A549 (cell line): ENCODE data around the gene CHMP4A. TPM values are rescaled to one million over a fixed set of nuclear protein-coding genes. Genes with fewer than 3 reads are reported as not detected.

Experiments
- ATAC-seq, 2 experiments: fragments of 200-7000 bp in 1 of 2; fragments of >200 bp in 1 of 2; cut with Nextera tagmentation in 1 of 2; cut with Tn5 transposase in 1 of 2; 3 replicates each; pipeline versions ENCODE4 v1.8.0 to v1.9.1; 2018 to 2020; ENCODE audit warnings: mild to moderate bottlenecking in 1 of 2, moderate library complexity in 1 of 2
- CTCF ChIA-PET: fragments of 300-600 bp; sonication (Branson Sonifier 250); formaldehyde crosslinking; extraction: SDS; loops from one replicate; lab custom pipeline; 2021; ENCODE audit warnings: antibody characterized with exemption, inconsistent platforms; lab: Yijun Ruan, JAX
- POLR2A ChIA-PET: fragments of 350-600 bp; formaldehyde crosslinking; extraction: SDS; loops from one replicate; lab custom pipeline; 2021; ENCODE audit warnings: antibody characterized with exemption, inconsistent platforms; lab: Yijun Ruan, JAX
- DNase-seq, 2 experiments: peaks; one replicate each; pipeline versions ENCODE4 v3.0.0 to v3.0.0-alpha.2; 2011 to 2016; ENCODE audit warnings: low read depth in 1 of 2, low spot score in 1 of 2
- FAIRE-seq: peaks from 2 replicates; lab custom pipeline; 2011; peaks lifted over from hg19 to GRCh38; lab: Jason Lieb, UNC
- H3K27ac ChIP-seq, 2 experiments: fragments of >200 bp; sonication (Bioruptor Twin); formaldehyde crosslinking; 3 replicates each; pipeline ENCODE4 v1.5.1; 2016 to 2017
- H3K4me1 ChIP-seq: fragments of >200 bp; sonication (Bioruptor Twin); formaldehyde crosslinking; 3 replicates; pipeline ENCODE4 v1.6.1; 2016
- H3K4me2 ChIP-seq: fragments of >200 bp; sonication (Bioruptor Twin); formaldehyde crosslinking; 3 replicates; pipeline ENCODE4 v1.6.1; 2016
- H3K4me3 ChIP-seq: fragments of >200 bp; sonication (Bioruptor Twin); formaldehyde crosslinking; 3 replicates; pipeline ENCODE4 v1.5.1; 2016
- H3K9me3 ChIP-seq: fragments of >200 bp; sonication (Bioruptor Twin); formaldehyde crosslinking; 3 replicates; pipeline ENCODE4 v1.6.1; 2016
- ATOH8 ChIP-seq: fragments of 250-450 bp; sonication (Bioruptor Pico); IDR thresholded peaks from 2 replicates; pipeline ENCODE4 v1.5.0; 2020; ENCODE audit warnings: low read depth, mild to moderate bottlenecking, moderate library complexity
- CBX2 ChIP-seq: fragments of 200-600 bp; sonication (generic); IDR thresholded peaks from 2 replicates; pipeline ENCODE4 v1.6.1; 2016; ENCODE audit warnings: low read depth, mild to moderate bottlenecking, borderline replicate concordance
- CBX8 ChIP-seq: fragments of 200-600 bp; sonication (generic); IDR thresholded peaks from 2 replicates; pipeline ENCODE4 v1.6.1; 2016
- CEBPB ChIP-seq, 2 experiments: fragments of >200 bp in 1 of 2; sonication (Bioruptor Twin) in 1 of 2; formaldehyde crosslinking in 1 of 2; IDR thresholded peaks; 2 replicates each; pipeline ENCODE4 v1.6.1; 2012 to 2016
- CHD2 ChIP-seq: fragments of 150-350 bp; IDR thresholded peaks from 2 replicates; pipeline ENCODE4 v1.6.1; 2014; ENCODE audit warnings: low read length; ENCODE audit not compliant: partially characterized antibody
- FOSL2 ChIP-seq, 2 experiments: fragments of 450-650 bp in 1 of 2; fragments of >200 bp in 1 of 2; sonication (Bioruptor Twin) in 1 of 2; formaldehyde crosslinking; IDR thresholded peaks; 2 replicates each; pipeline versions ENCODE4 v1.5.0 to v1.6.1; 2016 to 2020; ENCODE audit warnings: mild to moderate bottlenecking in 1 of 2, moderate library complexity in 1 of 2
- FOXS1 ChIP-seq: fragments of 250-450 bp; sonication (Bioruptor Pico); IDR thresholded peaks from 2 replicates; pipeline ENCODE4 v1.5.0; 2020; ENCODE audit warnings: mild to moderate bottlenecking, moderate library complexity
- HEYL ChIP-seq: fragments of 250-450 bp; sonication (Bioruptor Pico); IDR thresholded peaks from 2 replicates; pipeline ENCODE4 v1.8.0; 2021; ENCODE audit warnings: mild to moderate bottlenecking, moderate library complexity
- HMGXB4 ChIP-seq: fragments of 250-450 bp; sonication (Bioruptor Pico); IDR thresholded peaks from 2 replicates; pipeline ENCODE4 v1.5.0; 2021; ENCODE audit warnings: mild to moderate bottlenecking, moderate library complexity, borderline replicate concordance
- HOXB13 ChIP-seq: fragments of 250-450 bp; sonication (Bioruptor Pico); IDR thresholded peaks from 2 replicates; pipeline ENCODE4 v1.5.0; 2020; ENCODE audit warnings: low read depth, mild to moderate bottlenecking, moderate library complexity
- JUN ChIP-seq, 2 experiments: fragments of >200 bp; sonication (Bioruptor Twin); formaldehyde crosslinking; IDR thresholded peaks; 2 replicates in 1 of 2; 3 replicates in 1 of 2; pipeline ENCODE4 v1.6.1; 2016 to 2017
- KDM1A ChIP-seq: fragments of 200-600 bp; sonication (generic); IDR thresholded peaks from 2 replicates; pipeline ENCODE4 v1.6.1; 2016; ENCODE audit warnings: low read depth, mild to moderate bottlenecking
- MAFK ChIP-seq: fragments of 450-650 bp; IDR thresholded peaks from 2 replicates; pipeline ENCODE4 v1.6.1; 2014; ENCODE audit not compliant: partially characterized antibody
- MAZ ChIP-seq: fragments of 150-350 bp; IDR thresholded peaks from 2 replicates; pipeline ENCODE4 v1.6.1; 2014; ENCODE audit warnings: antibody characterized with exemption, low read depth, low read length, borderline replicate concordance
- NFE2L2 ChIP-seq: fragments of 150-350 bp; conservative IDR thresholded peaks from 2 replicates; pipeline ENCODE4 v1.6.1; 2014; ENCODE audit warnings: low read length
- NR3C1 ChIP-seq: fragments of >200 bp; sonication (Bioruptor Twin); formaldehyde crosslinking; IDR thresholded peaks from 3 replicates; pipeline ENCODE4 v1.6.1; 2017
- POLR2A ChIP-seq: IDR thresholded peaks from 2 replicates; pipeline ENCODE4 v1.6.1; 2012; ENCODE audit warnings: mild to moderate bottlenecking, low read length
- RAD21 ChIP-seq, 2 experiments: fragments of >200 bp in 1 of 2; sonication (Bioruptor Twin) in 1 of 2; formaldehyde crosslinking in 1 of 2; IDR thresholded peaks in 1 of 2; conservative IDR thresholded peaks in 1 of 2; 2 replicates in 1 of 2; 3 replicates in 1 of 2; pipeline ENCODE4 v1.6.1; 2012 to 2018; ENCODE audit warnings: inconsistent platforms in 1 of 2
- RARB ChIP-seq: fragments of 250-450 bp; sonication (Bioruptor Pico); IDR thresholded peaks from 2 replicates; pipeline ENCODE4 v1.8.0; 2021; ENCODE audit warnings: mild to moderate bottlenecking, moderate library complexity
- RCOR1 ChIP-seq: fragments of 150-350 bp; IDR thresholded peaks from 2 replicates; pipeline ENCODE4 v1.6.1; 2014; ENCODE audit warnings: antibody characterized with exemption, low read length, low read depth
- REST ChIP-seq: fragments of 200-600 bp; sonication (generic); IDR thresholded peaks from 2 replicates; pipeline ENCODE4 v1.6.1; 2016; ENCODE audit warnings: antibody characterized with exemption, mild to moderate bottlenecking, moderate library complexity
- RFX5 ChIP-seq: fragments of 450-650 bp; IDR thresholded peaks from 2 replicates; pipeline ENCODE4 v1.7.1; 2014; ENCODE audit warnings: antibody characterized with exemption, mild to moderate bottlenecking, moderate library complexity
- RNF2 ChIP-seq: fragments of 200-600 bp; sonication (generic); IDR thresholded peaks from 2 replicates; pipeline ENCODE4 v1.6.1; 2016; ENCODE audit warnings: low read depth, mild to moderate bottlenecking, antibody characterized with exemption, moderate library complexity, borderline replicate concordance
- TP53 ChIP-seq: fragments of 250-450 bp; sonication (Bioruptor Pico); IDR thresholded peaks from 2 replicates; pipeline ENCODE4 v1.5.0; 2021; ENCODE audit warnings: mild to moderate bottlenecking, moderate library complexity
- USF2 ChIP-seq: fragments of 450-650 bp; IDR thresholded peaks from 2 replicates; pipeline ENCODE4 v1.6.1; 2014; ENCODE audit warnings: antibody characterized with exemption
- ZC3H11A ChIP-seq: fragments of 450-650 bp; IDR thresholded peaks from 2 replicates; pipeline ENCODE4 v1.6.1; 2014; ENCODE audit warnings: antibody characterized with exemption, mild to moderate bottlenecking
- WGBS: methylation state at CpG from one replicate; pipeline ENCODE4 v1.1.6; 2017; ENCODE audit errors: missing lambda C conversion rate; 5-methylcytosine and 5-hydroxymethylcytosine counted together
- polyA plus RNA-seq, 4 experiments: library from polyadenylated mRNA; depleted of rRNA in 3 of 4; stranded (reverse); fragments of >200 nt; fragmentation: RNase III in 1 of 4; extraction: RNeasy Plus Mini Kit Qiagen cat#74134 plus additional on column Dnase treatment in 1 of 4; gene quantifications; 2 replicates in 3 of 4; 3 replicates in 1 of 4; pipeline ENCODE4 v1.2.3, GENCODE V29; 2011 to 2017

Gene CHMP4A
- polyA plus RNA-seq, 2 of the 4 experiments (the other 2 are of a cell fraction): 102 to 112 TPM

- TF ChIP-seq CEBPB (IDR thresholded peaks at IDR 0.05) (no peak), ATOH8 (CRISPR knock-in tag) (no peak), CBX2 (no peak), HOXB13 (no peak)
- WGBS: 90% methylated on average over 10 of the region's 10 CpGs
- DNase-seq: no peak
- ATAC-seq: no peak
- Histone ChIP-seq H3K27ac (no peak overlapping the region), H3K9me3 (no peaks in the 10 kb centered on the region), H3K4me2 (no peak overlapping the region), H3K4me3 (no peak overlapping the region), H3K4me1 (peaks cover 25% of the 10 kb centered on the region)
- no peak for FAIRE-seq
- ChIA-PET POLR2A (no interaction called here), CTCF (no interaction called here)
Observed at GRCh38 chr14:24190416-24190815, 22.9 kb downstream of the CHMP4A start.

- DNase-seq (no peak), FAIRE-seq (no peak), ATAC-seq (no peak)
- no peak for TF ChIP-seq ZC3H11A
- TF ChIP-seq USF2: no peak
- TF ChIP-seq RNF2: no peak
- no peak for TF ChIP-seq HEYL (CRISPR knock-in tag)
- POLR2A ChIA-PET: interaction anchor here (0.6 to 1.6 kb wide), 7 partner anchors 10 to 53 kb away, joined by 4 to 16 read pairs (median 7); partner anchors contain the start of genes CHMP4A, MDP1, NEDD8 and TINF2
- H3K4me3 ChIP-seq: no peak overlapping the region
- peak overlapping the region; percentile 88 for H3K4me2 ChIP-seq
- no peaks in the 10 kb centered on the region for H3K9me3 ChIP-seq
- WGBS: 95% methylated on average over 9 of the region's 9 CpGs
- H3K4me1 ChIP-seq: peaks cover 22% of the 10 kb centered on the region
- CTCF ChIA-PET: interaction anchor here (0.8 to 1.6 kb wide), 3 partner anchors 21 to 53 kb away, joined by 3 to 4 read pairs (median 4); partner anchors contain the start of gene TINF2
- peak overlapping the region in 1 of 2 experiments; percentile 98; a peak in 3 of 6 replicates for H3K27ac ChIP-seq
Observed at GRCh38 chr14:24189460-24189859, 23.8 kb downstream of the CHMP4A start.

- peak overlapping the region; percentile 88 for H3K4me2 ChIP-seq
- POLR2A ChIA-PET: interaction anchor here (1.1 to 1.6 kb wide), 6 partner anchors 9 to 53 kb away, joined by 4 to 16 read pairs (median 6); partner anchors contain the start of genes CHMP4A, MDP1 and TINF2
- H3K27ac ChIP-seq: peak overlapping the region; percentile 46 to 98; a peak in 4 of 6 replicates
- TF ChIP-seq REST (no peak), FOXS1 (CRISPR knock-in tag) (no peak), RFX5 (no peak), POLR2A (no peak), RCOR1 (no peak), MAZ (no peak), JUN (IDR thresholded peaks at IDR 0.05) (no peak), RAD21 (conservative IDR thresholded peaks at IDR 0.05 in 1 of 2, IDR thresholded peaks at IDR 0.05 in 1 of 2) (no peak), FOSL2 (IDR thresholded peaks at IDR 0.05) (no peak), FOSL2 (CRISPR knock-in tag; IDR thresholded peaks at IDR 0.05) (no peak), KDM1A (no peak), NFE2L2 (no peak), RARB (CRISPR knock-in tag) (no peak), NR3C1 (no peak), CEBPB (IDR thresholded peaks at IDR 0.05) (no peak), CHD2 (no peak), TP53 (CRISPR knock-in tag) (no peak), MAFK (no peak), HMGXB4 (CRISPR knock-in tag) (no peak), CBX8 (no peak)
- DNase-seq (no peak), FAIRE-seq (no peak), ATAC-seq (no peak)
- H3K4me1 ChIP-seq: peaks cover 18% of the 10 kb centered on the region
- H3K9me3 ChIP-seq: no peaks in the 10 kb centered on the region
- H3K4me3 ChIP-seq: peak overlapping the region; percentile 97; the same call in 2 of the 3 replicates
- CTCF ChIA-PET: interaction anchor here (0.8 to 1.8 kb wide), 7 partner anchors 20 to 131 kb away, joined by 3 to 5 read pairs (median 3); partner anchors contain the start of genes EMC9, MDP1 and TINF2
- 5% methylated on average over 3 of the region's 3 CpGs for WGBS
Observed at GRCh38 chr14:24189059-24189375, 24.3 kb downstream of the CHMP4A start.
